IPS DF 4.7 (cell line): ENCODE data around the gene ZCWPW2.

Experiments used
- DNase-seq: peaks from one replicate; pipeline ENCODE4 v3.0.0-alpha.2; 2013; ENCODE audit warnings: low spot score; ENCODE audit errors: extremely low read depth

Gene ZCWPW2

GRCh38 chr3:28349469-28350000 is 1.0 kb downstream of the ZCWPW2 start:
- DNase-seq = no peak

GRCh38 chr3:28376424-28376823 is 27.9 kb downstream of the ZCWPW2 start:
- DNase-seq = no peak

GRCh38 chr3:28386049-28386448 is 37.5 kb downstream of the ZCWPW2 start:
- no peak for DNase-seq

- DNase-seq = no peak
These were observed 40.5 kb downstream of the ZCWPW2 start for GRCh38 chr3:28388978-28389377.

- DNase-seq = no peak
These were observed 50.7 kb downstream of the ZCWPW2 start for GRCh38 chr3:28399206-28399605.

GRCh38 chr3:28406241-28406640 is 57.7 kb downstream of the ZCWPW2 start:
- DNase-seq = no peak

- DNase-seq = no peak
These were observed 100.9 kb downstream of the ZCWPW2 start for GRCh38 chr3:28449398-28449797.

- no peak for DNase-seq
These were observed 114.3 kb downstream of the ZCWPW2 start for GRCh38 chr3:28462866-28463265.

- DNase-seq = no peak
These were observed 118.9 kb downstream of the ZCWPW2 start for GRCh38 chr3:28467414-28467813.

GRCh38 chr3:28476194-28476593 is 127.7 kb downstream of the ZCWPW2 start:
- DNase-seq = peak; percentile 9

GRCh38 chr3:28476764-28477163 is 128.2 kb downstream of the ZCWPW2 start:
- no peak for DNase-seq

- DNase-seq = no peak
These were observed 136.6 kb downstream of the ZCWPW2 start for GRCh38 chr3:28485164-28485563.

GRCh38 chr3:28495301-28495700 is 146.8 kb downstream of the ZCWPW2 start:
- DNase-seq = no peak

- DNase-seq = no peak
These were observed 153.9 kb downstream of the ZCWPW2 start for GRCh38 chr3:28502397-28502937.

- DNase-seq = no peak
These were observed 156.5 kb downstream of the ZCWPW2 start for GRCh38 chr3:28504976-28505375.

- DNase-seq = no peak
These were observed 173.1 kb downstream of the ZCWPW2 start for GRCh38 chr3:28521663-28522062.

GRCh38 chr3:28542351-28542750 is 193.8 kb downstream of the ZCWPW2 start:
- DNase-seq = no peak

GRCh38 chr3:28544236-28544635 is 195.7 kb downstream of the ZCWPW2 start:
- DNase-seq = no peak

GRCh38 chr3:28544831-28545230 is 196.3 kb downstream of the ZCWPW2 start:
- no peak for DNase-seq

GRCh38 chr3:28547677-28548076 is 199.2 kb downstream of the ZCWPW2 start:
- DNase-seq = no peak

GRCh38 chr3:28553175-28553574 is 204.7 kb downstream of the ZCWPW2 start:
- DNase-seq = no peak

GRCh38 chr3:28556195-28556594 is 207.7 kb downstream of the ZCWPW2 start:
- no peak for DNase-seq

- no peak for DNase-seq
These were observed 215.7 kb downstream of the ZCWPW2 start for GRCh38 chr3:28564211-28564610.

- no peak for DNase-seq
These were observed 220.8 kb downstream of the ZCWPW2 start for GRCh38 chr3:28569357-28569756.
